ENCODE results near the gene DYSF. TPM values are rescaled to one million over a fixed set of nuclear protein-coding genes. Genes with fewer than 3 reads are reported as not detected.

Gene DYSF
- polyA plus RNA-seq, 1 of the 3 experiments (the other 2 are of a cell fraction), result 0.10 TPM

DNA sequence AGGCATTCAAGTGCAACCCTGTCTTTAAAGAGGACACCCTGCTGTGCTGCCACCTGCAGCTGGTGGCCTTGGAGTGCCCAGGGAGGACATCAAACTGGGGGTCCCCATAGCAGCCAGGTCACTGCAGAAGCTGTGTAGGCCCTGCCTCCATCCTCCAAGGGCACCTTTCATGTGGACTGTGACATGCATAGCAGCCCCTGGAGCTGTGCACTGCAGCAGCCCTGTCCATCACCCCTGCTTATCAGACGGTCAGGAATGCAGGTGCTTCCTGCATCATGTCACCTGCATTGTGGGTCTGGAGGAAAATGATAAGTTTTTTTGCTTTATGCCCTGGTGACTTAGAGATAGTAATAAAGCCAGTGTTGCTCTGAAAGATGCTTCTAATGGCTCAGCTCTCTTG lies 155.7 kb downstream of the DYSF start:
- Histone ChIP-seq H3K4me1 (ENCODE audit: control insufficient read depth in 1 of 2, insufficient read depth in 2 of 2, low read depth in 1 of 2, low read length in 1 of 2) (peaks cover 0 to 5% of the 10 kb centered on the region in 2 experiments; a peak in 1 of 4 replicates), H4K20me1 (ENCODE audit: insufficient read depth) (no peaks in the 10 kb centered on the region), H3K4me2 (no peak overlapping the region), H3K79me2 (ENCODE audit: insufficient read depth) (no peaks in the 10 kb centered on the region), H3K9ac (no peak overlapping the region), H3K27me3 (ENCODE audit: insufficient read depth) (no peaks in the 10 kb centered on the region; the same call in 1 of the 2 replicates), H3K4me3 (ENCODE audit: low read depth in 2 of 2, low read length in 1 of 2) (no peak overlapping the region), H3K36me3 (replicated peaks in 1 of 2; ENCODE audit: control insufficient read depth in 1 of 2, insufficient read depth in 2 of 2, low read length in 1 of 2) (no peaks in the 10 kb centered on the region), H2AFZ (ENCODE audit: low read depth) (no peak overlapping the region), H3K27ac (ENCODE audit: low read depth in 2 of 2, low read length in 1 of 2) (no peak overlapping the region), H3K9me3 (no peaks in the 10 kb centered on the region), H3K9me2 (no peaks in the 10 kb centered on the region), H3F3A (replicated peaks; ENCODE audit: insufficient read depth) (no peaks in the 10 kb centered on the region)
- 29% methylated on average over 1 of the region's 1 CpG for WGBS (ENCODE audit: low lambda C conversion rate)
- DNase-seq, result peak; percentile 14
- ChIA-PET POLR2A (interaction anchor here (1.1 kb wide), 1 partner anchor 49 kb away, joined by 3 read pairs; no protein-coding TSS in a partner anchor), CTCF (interaction anchor here (0.7 to 2.9 kb wide), 15 partner anchors 11 to 970 kb away, joined by 3 to 26 read pairs (median 3); no protein-coding TSS in a partner anchor)
- TF ChIP-seq, protein P1, sequence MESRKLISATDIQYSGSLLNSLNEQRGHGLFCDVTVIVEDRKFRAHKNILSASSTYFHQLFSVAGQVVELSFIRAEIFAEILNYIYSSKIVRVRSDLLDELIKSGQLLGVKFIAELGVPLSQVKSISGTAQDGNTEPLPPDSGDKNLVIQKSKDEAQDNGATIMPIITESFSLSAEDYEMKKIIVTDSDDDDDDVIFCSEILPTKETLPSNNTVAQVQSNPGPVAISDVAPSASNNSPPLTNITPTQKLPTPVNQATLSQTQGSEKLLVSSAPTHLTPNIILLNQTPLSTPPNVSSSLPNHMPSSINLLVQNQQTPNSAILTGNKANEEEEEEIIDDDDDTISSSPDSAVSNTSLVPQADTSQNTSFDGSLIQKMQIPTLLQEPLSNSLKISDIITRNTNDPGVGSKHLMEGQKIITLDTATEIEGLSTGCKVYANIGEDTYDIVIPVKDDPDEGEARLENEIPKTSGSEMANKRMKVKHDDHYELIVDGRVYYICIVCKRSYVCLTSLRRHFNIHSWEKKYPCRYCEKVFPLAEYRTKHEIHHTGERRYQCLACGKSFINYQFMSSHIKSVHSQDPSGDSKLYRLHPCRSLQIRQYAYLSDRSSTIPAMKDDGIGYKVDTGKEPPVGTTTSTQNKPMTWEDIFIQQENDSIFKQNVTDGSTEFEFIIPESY (IDR thresholded peaks at IDR 0.05; ENCODE audit: borderline replicate concordance, low read depth), result no peak
- TF ChIP-seq NRF1 (IDR thresholded peaks at IDR 0.05; ENCODE audit: low read depth, low read length), result no peak
- TF ChIP-seq YY1 (IDR thresholded peaks at IDR 0.05; ENCODE audit: low read depth), result no peak
- TF ChIP-seq NFIC (IDR thresholded peaks at IDR 0.05; ENCODE audit: borderline replicate concordance), result no peak
- TF ChIP-seq SMC3 (IDR thresholded peaks at IDR 0.05; ENCODE audit: low read depth, low read length), result no peak
- TF ChIP-seq CHD2 (IDR thresholded peaks at IDR 0.05; ENCODE audit: low read length, partially characterized antibody), result no peak
- TF ChIP-seq, protein P2, sequence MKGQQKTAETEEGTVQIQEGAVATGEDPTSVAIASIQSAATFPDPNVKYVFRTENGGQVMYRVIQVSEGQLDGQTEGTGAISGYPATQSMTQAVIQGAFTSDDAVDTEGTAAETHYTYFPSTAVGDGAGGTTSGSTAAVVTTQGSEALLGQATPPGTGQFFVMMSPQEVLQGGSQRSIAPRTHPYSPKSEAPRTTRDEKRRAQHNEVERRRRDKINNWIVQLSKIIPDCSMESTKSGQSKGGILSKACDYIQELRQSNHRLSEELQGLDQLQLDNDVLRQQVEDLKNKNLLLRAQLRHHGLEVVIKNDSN (IDR thresholded peaks at IDR 0.05; ENCODE audit: borderline replicate concordance, low read depth), result no peak

DNA sequence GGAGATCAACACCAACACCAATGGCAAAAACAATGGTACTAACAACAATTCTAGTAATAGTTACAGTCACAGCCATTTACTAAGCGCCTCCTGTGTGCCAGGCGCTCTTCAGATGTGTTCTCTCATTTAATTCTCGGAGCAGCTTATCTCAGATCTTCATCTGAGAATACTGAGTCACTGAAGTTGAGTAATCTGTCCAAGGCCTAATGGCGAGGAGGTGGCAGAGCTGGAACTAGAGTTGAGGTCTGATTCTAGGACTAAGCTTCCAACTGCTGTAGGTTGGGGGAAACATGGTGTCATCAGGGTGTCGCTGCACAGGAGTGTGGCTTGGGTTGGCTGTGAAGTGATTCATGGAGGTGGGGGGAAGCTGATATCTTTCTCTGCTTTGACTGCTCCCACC lies 156.1 kb downstream of the DYSF start:
- no peak overlapping the region for H3K27ac ChIP-seq (ENCODE audit: low read depth in 2 of 2, low read length in 1 of 2)
- no peak overlapping the region for H3K4me3 ChIP-seq (ENCODE audit: low read depth in 2 of 2, low read length in 1 of 2)
- no peaks in the 10 kb centered on the region for H3K36me3 ChIP-seq (replicated peaks in 1 of 2; ENCODE audit: control insufficient read depth in 1 of 2, insufficient read depth in 2 of 2, low read length in 1 of 2)
- no peaks in the 10 kb centered on the region; the same call in 1 of the 2 replicates for H3K27me3 ChIP-seq (ENCODE audit: insufficient read depth)
- 43% methylated on average over 5 of the region's 5 CpGs for WGBS (ENCODE audit: low lambda C conversion rate)
- TF ChIP-seq, protein P3, sequence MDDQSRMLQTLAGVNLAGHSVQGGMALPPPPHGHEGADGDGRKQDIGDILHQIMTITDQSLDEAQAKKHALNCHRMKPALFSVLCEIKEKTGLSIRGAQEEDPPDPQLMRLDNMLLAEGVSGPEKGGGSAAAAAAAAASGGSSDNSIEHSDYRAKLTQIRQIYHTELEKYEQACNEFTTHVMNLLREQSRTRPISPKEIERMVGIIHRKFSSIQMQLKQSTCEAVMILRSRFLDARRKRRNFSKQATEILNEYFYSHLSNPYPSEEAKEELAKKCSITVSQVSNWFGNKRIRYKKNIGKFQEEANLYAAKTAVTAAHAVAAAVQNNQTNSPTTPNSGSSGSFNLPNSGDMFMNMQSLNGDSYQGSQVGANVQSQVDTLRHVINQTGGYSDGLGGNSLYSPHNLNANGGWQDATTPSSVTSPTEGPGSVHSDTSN (IDR thresholded peaks at IDR 0.05), result no peak
- no peak for TF ChIP-seq EZH2phosphoT487 (IDR thresholded peaks at IDR 0.05; ENCODE audit: borderline replicate concordance, low read depth)
- TF ChIP-seq GATA2 (CRISPR knock-in tag; IDR thresholded peaks at IDR 0.05), result no peak
- no peak for TF ChIP-seq MXI1 (IDR thresholded peaks at IDR 0.05; ENCODE audit: low read depth, low read length)
- TF ChIP-seq TAF1 (IDR thresholded peaks at IDR 0.05; ENCODE audit: borderline replicate concordance, low read depth, low read length), result no peak
- TF ChIP-seq, protein P4, sequence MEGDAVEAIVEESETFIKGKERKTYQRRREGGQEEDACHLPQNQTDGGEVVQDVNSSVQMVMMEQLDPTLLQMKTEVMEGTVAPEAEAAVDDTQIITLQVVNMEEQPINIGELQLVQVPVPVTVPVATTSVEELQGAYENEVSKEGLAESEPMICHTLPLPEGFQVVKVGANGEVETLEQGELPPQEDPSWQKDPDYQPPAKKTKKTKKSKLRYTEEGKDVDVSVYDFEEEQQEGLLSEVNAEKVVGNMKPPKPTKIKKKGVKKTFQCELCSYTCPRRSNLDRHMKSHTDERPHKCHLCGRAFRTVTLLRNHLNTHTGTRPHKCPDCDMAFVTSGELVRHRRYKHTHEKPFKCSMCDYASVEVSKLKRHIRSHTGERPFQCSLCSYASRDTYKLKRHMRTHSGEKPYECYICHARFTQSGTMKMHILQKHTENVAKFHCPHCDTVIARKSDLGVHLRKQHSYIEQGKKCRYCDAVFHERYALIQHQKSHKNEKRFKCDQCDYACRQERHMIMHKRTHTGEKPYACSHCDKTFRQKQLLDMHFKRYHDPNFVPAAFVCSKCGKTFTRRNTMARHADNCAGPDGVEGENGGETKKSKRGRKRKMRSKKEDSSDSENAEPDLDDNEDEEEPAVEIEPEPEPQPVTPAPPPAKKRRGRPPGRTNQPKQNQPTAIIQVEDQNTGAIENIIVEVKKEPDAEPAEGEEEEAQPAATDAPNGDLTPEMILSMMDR (IDR thresholded peaks at IDR 0.05), result no peak
- TF ChIP-seq POLR2AphosphoS5 (IDR thresholded peaks at IDR 0.05; ENCODE audit: low read depth, low read length), result no peak
- TF ChIP-seq TCF12 (IDR thresholded peaks at IDR 0.05), result no peak
- no peak for TF ChIP-seq RCOR1 (IDR thresholded peaks at IDR 0.05; ENCODE audit: low read length)
- TF ChIP-seq NRF1 (IDR thresholded peaks at IDR 0.05; ENCODE audit: low read depth, low read length), result no peak
- TF ChIP-seq FOSL2 (IDR thresholded peaks at IDR 0.05; ENCODE audit: borderline replicate concordance, low read depth), result no peak
- no peak for TF ChIP-seq CHD2 (IDR thresholded peaks at IDR 0.05; ENCODE audit: low read length, partially characterized antibody)
- TF ChIP-seq TEAD4 (IDR thresholded peaks at IDR 0.05; ENCODE audit: borderline replicate concordance, insufficient read depth), result no peak
- CTCF ChIA-PET, result interaction anchor here (0.7 to 2.9 kb wide), 17 partner anchors 11 to 969 kb away, joined by 3 to 26 read pairs (median 4); no protein-coding TSS in a partner anchor
- no peaks in the 10 kb centered on the region for H3K9me3 ChIP-seq
- H3K9me2 ChIP-seq, result no peaks in the 10 kb centered on the region
- no peak overlapping the region for H3K4me2 ChIP-seq
- POLR2A ChIA-PET, result interaction anchor here (1.1 kb wide), 1 partner anchor 49 kb away, joined by 3 read pairs; no protein-coding TSS in a partner anchor
- no peaks in the 10 kb centered on the region for H3F3A ChIP-seq (replicated peaks; ENCODE audit: insufficient read depth)
- no peak for DNase-seq
- no peak overlapping the region for H3K9ac ChIP-seq
- no peak overlapping the region for H2AFZ ChIP-seq (ENCODE audit: low read depth)
- no peaks in the 10 kb centered on the region for H4K20me1 ChIP-seq (ENCODE audit: insufficient read depth)
- H3K79me2 ChIP-seq (ENCODE audit: insufficient read depth), result no peaks in the 10 kb centered on the region
- H3K4me1 ChIP-seq (ENCODE audit: control insufficient read depth in 1 of 2, insufficient read depth in 2 of 2, low read depth in 1 of 2, low read length in 1 of 2), result peaks cover 0 to 5% of the 10 kb centered on the region in 2 experiments; a peak in 1 of 4 replicates
